ENCODE measurements around the gene TRPV4. TPM values are rescaled to one million over a fixed set of nuclear protein-coding genes. Genes with fewer than 3 reads are reported as not detected.

Gene TRPV4
- total and polyA plus RNA-seq, 9 of the 15 experiments (the other 6 are each of a cell fraction or from before 2014, with no cell fraction given), result 0.13 TPM; not detected in 8

DNA sequence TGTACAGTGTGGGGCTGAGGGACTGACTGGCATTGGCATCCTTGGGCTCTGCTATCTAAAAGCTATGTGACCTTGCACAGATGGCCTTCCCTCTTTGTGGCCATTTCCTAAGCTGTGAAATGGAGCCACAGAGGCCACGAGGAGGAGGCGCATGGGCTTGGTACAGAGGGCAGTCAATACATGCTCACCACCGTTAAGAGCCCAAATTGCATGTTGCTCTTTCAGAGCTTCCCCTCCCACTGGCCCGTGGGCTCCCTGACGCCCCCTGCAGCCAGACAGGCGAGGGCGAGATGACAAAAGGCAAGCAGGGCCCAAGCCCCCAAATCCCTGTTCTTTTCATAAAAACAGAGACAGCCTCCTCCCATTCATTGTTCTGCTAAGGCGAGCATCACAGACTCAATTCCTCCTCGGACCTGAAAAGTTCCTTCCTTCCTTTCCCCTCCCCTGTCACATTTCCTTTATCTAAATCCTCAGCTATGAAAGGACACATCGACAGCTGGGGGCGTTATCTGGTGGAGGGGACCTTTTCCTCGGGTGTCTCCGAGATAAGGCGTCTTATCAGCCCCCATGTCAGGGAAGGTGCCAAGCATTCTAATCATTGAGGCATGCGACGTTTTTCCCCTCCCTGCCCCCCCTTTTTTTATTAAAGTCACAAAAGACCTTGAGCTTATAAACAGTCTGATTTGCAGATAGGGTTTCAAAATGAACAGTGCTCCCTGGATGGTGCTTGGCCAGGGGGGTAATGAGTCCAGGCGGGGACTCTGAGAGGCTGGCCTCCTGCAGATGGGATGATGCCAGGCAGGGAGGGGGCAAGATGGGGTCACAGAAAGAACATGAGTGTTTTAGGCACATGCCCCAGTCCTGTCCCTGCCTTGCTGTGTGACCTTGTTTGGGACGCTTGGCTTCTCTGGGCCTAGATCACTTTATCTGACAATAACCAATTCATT, 93.2 kb downstream of the TRPV4 start (continued):
- TF ChIP-seq, protein P1, sequence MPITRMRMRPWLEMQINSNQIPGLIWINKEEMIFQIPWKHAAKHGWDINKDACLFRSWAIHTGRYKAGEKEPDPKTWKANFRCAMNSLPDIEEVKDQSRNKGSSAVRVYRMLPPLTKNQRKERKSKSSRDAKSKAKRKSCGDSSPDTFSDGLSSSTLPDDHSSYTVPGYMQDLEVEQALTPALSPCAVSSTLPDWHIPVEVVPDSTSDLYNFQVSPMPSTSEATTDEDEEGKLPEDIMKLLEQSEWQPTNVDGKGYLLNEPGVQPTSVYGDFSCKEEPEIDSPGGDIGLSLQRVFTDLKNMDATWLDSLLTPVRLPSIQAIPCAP (CRISPR knock-in tag; IDR thresholded peaks at IDR 0.05; ENCODE audit: borderline replicate concordance), result no peak
- TF ChIP-seq FOXP1 (CRISPR knock-in tag; IDR thresholded peaks at IDR 0.05) (no peak), PATZ1 (CRISPR knock-in tag; IDR thresholded peaks at IDR 0.05; ENCODE audit: borderline replicate concordance) (no peak), MED1 (CRISPR knock-in tag; IDR thresholded peaks at IDR 0.05; ENCODE audit: borderline replicate concordance) (no peak), PTRF (tag; IDR thresholded peaks at IDR 0.05) (no peak), NR4A1 (CRISPR knock-in tag; IDR thresholded peaks at IDR 0.05) (no peak), NR4A1 (tag; IDR thresholded peaks at IDR 0.05) (no peak), HOXB6 (CRISPR knock-in tag; IDR thresholded peaks at IDR 0.05; ENCODE audit: borderline replicate concordance) (no peak), NFYB (IDR thresholded peaks at IDR 0.05; ENCODE audit: extremely low read depth, insufficient read length) (no peak), U2AF2 (optimal IDR thresholded peaks at IDR 0.05; ENCODE audit: low read depth, low read length) (no peak), ZNF785 (CRISPR knock-in tag; IDR thresholded peaks at IDR 0.05) (no peak), ZNF277 (CRISPR knock-in tag; IDR thresholded peaks at IDR 0.05; ENCODE audit: borderline replicate concordance) (no peak), RAD21 (CRISPR knock-in tag; conservative IDR thresholded peaks at IDR 0.05 in 1 of 2, IDR thresholded peaks at IDR 0.05 in 1 of 2) (peak in 1 of 2 experiments; percentile 43; a peak in 2 of 4 replicates), CLOCK (CRISPR knock-in tag; IDR thresholded peaks at IDR 0.05; ENCODE audit: borderline replicate concordance) (no peak), CBX1 (IDR thresholded peaks at IDR 0.05; ENCODE audit: low read depth) (no peak), ELF4 (CRISPR knock-in tag; IDR thresholded peaks at IDR 0.05) (no peak)
- TF ChIP-seq, protein P2, sequence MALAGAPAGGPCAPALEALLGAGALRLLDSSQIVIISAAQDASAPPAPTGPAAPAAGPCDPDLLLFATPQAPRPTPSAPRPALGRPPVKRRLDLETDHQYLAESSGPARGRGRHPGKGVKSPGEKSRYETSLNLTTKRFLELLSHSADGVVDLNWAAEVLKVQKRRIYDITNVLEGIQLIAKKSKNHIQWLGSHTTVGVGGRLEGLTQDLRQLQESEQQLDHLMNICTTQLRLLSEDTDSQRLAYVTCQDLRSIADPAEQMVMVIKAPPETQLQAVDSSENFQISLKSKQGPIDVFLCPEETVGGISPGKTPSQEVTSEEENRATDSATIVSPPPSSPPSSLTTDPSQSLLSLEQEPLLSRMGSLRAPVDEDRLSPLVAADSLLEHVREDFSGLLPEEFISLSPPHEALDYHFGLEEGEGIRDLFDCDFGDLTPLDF (CRISPR knock-in tag; IDR thresholded peaks at IDR 0.05), result no peak
